ENCODE data around the gene SDHB.

Gene SDHB

GRCh38 chr1:16983649-16984048 is 70.2 kb downstream of the SDHB start:
- no peak for TF ChIP-seq CTCF (IDR thresholded peaks at IDR 0.05; ENCODE audit: borderline replicate concordance, insufficient read depth, low read depth, low read length)
- no peak overlapping the region for H3K4me3 ChIP-seq (ENCODE audit: low read depth, low read length)

GRCh38 chr1:16982902-16983301 is 70.9 kb downstream of the SDHB start:
- TF ChIP-seq CTCF (IDR thresholded peaks at IDR 0.05; ENCODE audit: borderline replicate concordance, insufficient read depth, low read depth, low read length): no peak
- no peak overlapping the region for H3K4me3 ChIP-seq (ENCODE audit: low read depth, low read length)

- no peak for TF ChIP-seq CTCF (IDR thresholded peaks at IDR 0.05; ENCODE audit: borderline replicate concordance, insufficient read depth, low read depth, low read length)
These were observed 72.5 kb downstream of the SDHB start for GRCh38 chr1:16981269-16981849.

GRCh38 chr1:16980473-16981268 is 73.2 kb downstream of the SDHB start, which contains the start of gene MFAP2:
TSS of gene MFAP2 (minus strand) at chr1:16980620. CDS start at chr1:16978273, 2,347 bp downstream.
- H3K4me3 ChIP-seq (ENCODE audit: low read depth, low read length): no peak within 1 kb of the TSS
- TF ChIP-seq CTCF (IDR thresholded peaks at IDR 0.05; ENCODE audit: borderline replicate concordance, insufficient read depth, low read depth, low read length): no peak

More at GRCh38 chr1:16981269-16981849, 72.5 kb downstream of the SDHB start:
- no peak overlapping the region for H3K4me3 ChIP-seq (ENCODE audit: low read depth, low read length)

- H3K4me3 ChIP-seq (ENCODE audit: low read depth, low read length): no peak overlapping the region
- no peak for TF ChIP-seq CTCF (IDR thresholded peaks at IDR 0.05; ENCODE audit: borderline replicate concordance, insufficient read depth, low read depth, low read length)
These were observed 74.1 kb downstream of the SDHB start for GRCh38 chr1:16979475-16980327.

- TF ChIP-seq CTCF (IDR thresholded peaks at IDR 0.05; ENCODE audit: borderline replicate concordance, insufficient read depth, low read depth, low read length): no peak
- no peak overlapping the region for H3K4me3 ChIP-seq (ENCODE audit: low read depth, low read length)
These were observed 75.0 kb downstream of the SDHB start for GRCh38 chr1:16978567-16979474.
